HG03565 (cell line): ENCODE measurements around the gene AIFM3.
"Not testable (repeated sequence)": the region's sequence is repeated elsewhere in the genome, so short reads cannot be mapped to it uniquely, and the experiment has no call there.

ENCODE experiments used
- ATAC-seq: cut with Tn5 transposase; IDR thresholded peaks from one replicate; pipeline ENCODE4 v1.9.1; 2021; ENCODE audit warnings: mild to moderate bottlenecking, moderate library complexity; ENCODE audit not compliant: unreplicated experiment

The AIFM3 gene, protein sequence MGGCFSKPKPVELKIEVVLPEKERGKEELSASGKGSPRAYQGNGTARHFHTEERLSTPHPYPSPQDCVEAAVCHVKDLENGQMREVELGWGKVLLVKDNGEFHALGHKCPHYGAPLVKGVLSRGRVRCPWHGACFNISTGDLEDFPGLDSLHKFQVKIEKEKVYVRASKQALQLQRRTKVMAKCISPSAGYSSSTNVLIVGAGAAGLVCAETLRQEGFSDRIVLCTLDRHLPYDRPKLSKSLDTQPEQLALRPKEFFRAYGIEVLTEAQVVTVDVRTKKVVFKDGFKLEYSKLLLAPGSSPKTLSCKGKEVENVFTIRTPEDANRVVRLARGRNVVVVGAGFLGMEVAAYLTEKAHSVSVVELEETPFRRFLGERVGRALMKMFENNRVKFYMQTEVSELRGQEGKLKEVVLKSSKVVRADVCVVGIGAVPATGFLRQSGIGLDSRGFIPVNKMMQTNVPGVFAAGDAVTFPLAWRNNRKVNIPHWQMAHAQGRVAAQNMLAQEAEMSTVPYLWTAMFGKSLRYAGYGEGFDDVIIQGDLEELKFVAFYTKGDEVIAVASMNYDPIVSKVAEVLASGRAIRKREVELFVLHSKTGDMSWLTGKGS

DNA sequence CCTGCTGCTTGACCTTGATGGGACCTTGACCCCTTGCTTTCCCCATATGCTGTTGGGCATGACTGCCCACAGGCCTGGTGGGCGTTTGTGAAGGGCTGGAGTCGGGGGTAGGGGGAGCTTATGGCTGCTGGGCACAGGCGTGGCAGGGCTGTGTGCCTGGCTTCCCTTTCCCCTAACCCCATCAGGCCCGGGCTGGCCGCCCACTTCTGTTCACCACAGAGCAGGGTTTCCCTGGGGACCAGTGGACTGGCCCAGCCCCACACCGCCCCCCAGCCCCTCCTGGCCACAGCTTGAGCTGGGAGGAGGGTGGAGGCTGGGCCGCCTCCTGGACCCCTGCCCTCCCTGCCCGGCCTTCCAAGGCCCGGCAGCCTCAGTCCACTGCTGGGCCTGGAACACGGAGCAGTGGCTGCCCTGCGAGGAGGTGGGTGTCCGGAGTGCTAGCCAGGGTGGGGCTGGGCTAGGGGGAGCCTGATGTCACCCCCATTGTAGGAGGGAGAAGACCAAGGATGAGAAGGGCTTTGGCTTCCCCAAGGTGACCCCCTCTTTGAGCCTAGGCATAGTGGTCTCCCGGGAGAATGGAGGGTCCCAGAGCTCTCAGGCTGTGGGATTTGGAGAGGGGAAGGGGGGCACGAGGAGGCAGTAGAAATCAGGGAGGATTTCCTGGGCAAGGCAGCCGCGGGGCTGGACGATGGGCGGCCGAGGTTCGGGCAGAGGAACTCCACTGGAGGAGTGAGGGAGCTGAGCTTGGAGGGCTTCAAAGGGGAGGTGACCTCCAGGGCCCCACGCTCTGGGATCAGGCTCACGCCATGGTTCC, at the start of gene AIFM3:
Gene AIFM3, plus strand, starts transcription at position 373 of the 814 bp plus-strand sequence. CDS start 690 bp downstream, outside the sequence.
- ATAC-seq, result no peak

DNA sequence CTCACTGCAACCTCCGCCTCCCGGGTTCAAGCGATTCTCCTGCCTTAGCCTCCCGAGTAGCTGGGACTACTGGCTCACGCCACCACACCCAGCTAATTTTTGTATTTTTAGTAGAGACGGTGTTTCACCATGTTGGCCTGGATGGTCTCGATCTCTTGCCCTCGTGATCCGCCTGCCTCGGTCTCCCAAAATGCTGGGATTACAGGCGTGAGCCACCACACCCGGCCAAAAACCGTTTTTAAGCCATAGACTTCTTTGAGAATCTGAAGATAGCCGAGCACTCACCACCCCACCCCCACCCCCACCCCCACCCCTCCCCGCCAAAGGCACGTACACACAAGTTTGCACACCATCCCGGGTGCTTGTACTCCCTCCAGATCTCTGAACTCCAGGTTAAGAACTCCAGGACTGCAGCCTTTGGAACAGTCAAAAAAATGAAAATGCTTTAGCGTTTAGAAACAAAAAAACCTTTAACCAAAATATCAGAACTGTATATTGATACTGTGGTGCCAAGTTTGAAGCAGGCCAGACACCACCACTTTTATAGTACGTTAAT, 48.3 kb upstream of the AIFM3 start:
- ATAC-seq, result no peak

DNA sequence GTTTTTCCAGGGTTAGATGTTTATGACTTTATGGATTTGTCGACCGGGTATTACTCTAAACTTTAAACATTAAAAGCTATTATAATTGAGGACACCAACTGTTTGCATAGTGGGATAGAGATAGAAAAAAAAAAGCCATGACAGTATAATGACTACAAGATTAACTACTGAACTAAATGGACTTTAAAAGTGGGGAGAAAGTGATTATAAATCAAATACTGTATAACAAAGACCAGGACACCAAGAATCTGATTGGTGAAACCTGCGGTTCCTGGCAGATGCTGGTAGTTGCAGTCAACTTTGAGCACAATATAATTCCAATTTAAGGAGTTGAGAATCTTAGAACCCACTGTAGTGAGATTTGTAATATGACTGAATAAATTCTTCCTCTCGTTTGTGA, 47.3 kb upstream of the AIFM3 start:
- no peak for ATAC-seq

DNA sequence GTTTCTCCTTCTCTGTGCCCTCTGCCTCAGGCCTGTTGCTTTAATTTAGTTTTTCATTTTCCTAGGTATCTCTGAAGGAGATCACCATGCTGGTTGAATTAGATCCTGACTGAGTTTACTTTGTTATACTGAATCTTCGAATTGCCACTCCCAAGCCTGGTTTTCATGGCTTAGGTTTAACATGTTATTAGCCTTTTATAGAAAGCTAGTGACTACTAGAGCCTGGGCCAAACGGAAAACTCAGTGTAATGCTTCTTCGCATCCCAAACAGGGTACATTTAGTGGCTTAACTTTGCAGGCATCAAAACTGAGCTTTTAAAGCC, 46.2 kb upstream of the AIFM3 start:
- ATAC-seq, result no peak

DNA sequence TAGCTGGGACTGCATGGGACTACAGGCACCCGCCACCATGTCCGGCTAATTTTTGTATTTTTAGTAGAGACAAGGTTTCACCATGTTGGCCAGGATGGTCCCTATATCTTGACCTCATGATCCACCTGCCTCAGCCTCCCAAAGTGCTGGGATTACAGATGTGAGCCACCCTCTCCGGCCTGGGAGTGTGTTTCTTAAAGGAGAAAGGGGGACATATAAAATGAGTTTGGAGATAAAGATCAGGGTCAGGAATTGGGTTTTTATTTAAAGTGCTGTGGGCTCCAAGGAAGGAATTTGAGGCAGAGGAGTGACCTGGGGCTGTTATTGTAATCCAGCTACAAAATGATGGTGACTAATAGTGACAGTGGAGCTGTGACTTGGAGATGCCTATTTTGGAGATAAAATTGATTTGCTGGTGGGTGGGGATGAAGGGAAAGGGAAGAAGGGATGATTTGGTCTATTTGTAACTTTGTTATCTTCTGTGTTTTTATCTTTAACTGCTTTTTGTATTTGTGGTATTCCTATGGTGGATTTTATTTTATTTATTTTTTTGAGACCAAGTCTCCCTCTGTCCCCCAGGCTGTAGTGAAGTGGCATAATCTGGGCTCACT, 44.8 kb upstream of the AIFM3 start:
- ATAC-seq, result no peak

DNA sequence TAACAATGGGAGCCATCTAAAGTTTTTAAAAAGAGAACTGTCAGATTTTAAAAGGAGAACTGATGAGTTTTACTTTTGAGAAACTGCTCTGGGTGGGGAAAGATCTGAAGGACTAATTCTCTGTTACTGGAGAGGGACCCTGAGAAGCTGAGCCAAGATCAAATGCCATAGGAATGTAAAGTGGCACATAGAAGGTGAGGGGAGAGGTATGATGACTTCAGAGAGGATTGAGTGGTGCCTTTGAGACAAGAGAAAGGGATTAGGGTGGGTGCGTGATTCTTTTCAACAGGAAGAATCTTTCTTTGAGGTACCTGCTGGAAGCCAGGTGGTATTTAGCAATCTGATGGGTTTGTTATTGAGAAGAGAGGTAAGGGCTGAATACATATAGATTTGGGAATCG, 40.8 kb upstream of the AIFM3 start:
- ATAC-seq, result no peak

DNA sequence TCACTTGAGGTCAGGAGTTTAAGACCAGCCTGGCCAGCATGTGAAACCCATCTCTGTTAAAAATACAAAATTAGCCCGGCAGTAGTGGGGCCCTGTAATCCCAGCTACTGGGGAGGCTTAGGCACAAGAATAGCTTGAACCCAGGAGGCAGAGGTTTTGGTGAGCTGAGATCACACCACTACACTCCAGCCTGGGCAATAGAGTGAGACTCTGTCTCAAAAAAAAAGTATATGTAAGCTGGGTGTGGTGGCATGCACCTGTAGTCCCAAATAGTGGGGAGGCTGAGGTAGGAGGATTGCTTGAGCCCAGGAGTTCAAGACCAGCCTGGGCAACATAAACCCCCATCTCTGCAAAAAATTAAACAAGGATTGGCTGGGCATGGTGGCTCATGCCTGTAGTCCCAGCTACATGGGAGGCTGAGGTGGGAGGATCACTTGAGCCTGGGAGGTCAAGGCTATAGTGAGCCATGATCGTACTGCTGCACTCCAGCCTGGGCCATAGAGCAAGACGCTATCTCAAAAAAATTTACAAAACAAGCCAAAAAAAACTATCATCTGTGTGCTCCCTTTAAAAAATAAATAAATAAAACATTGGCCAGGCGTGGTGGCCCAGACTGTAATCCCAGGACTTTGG, 39.0 kb upstream of the AIFM3 start:
- ATAC-seq, result no peak

DNA sequence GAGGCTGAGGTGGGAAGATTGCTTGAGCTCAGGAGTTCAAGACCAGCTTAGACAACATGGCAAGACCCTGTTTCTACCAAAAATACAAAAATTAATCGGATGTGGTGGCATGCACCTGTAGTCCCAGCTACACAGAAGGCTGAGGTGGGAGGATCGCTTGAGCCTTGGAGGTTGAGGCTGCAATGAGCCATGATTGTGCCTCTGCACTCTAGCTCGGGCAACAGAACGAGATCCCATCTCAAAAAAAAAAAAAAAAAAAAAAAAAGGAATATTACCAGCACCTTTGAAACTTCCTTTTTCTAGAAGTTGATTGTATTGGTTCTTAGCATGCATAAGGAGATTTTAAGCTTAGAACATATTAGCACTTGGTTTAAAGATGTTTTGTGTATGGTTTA, 38.5 kb upstream of the AIFM3 start:
- no peak for ATAC-seq

DNA sequence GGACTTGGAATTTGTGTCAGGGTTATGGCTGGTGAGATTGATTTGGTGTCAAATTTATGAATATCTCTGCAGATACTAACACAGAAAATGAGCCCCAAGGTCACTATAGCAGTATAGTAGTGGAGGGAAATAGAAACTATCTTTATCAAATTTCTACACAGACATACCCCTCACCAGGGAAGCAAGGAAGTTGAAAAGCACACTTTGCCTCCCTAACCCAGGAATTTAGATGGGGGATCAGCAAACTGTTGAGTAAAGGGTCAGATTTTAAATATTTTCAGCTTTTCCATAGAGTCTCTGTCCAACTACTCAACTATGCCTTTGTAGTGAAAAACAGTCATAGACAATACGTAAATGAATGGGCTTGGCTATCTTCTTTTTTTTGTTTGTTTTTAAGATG, 37.1 kb upstream of the AIFM3 start:
- ATAC-seq, result no peak

DNA sequence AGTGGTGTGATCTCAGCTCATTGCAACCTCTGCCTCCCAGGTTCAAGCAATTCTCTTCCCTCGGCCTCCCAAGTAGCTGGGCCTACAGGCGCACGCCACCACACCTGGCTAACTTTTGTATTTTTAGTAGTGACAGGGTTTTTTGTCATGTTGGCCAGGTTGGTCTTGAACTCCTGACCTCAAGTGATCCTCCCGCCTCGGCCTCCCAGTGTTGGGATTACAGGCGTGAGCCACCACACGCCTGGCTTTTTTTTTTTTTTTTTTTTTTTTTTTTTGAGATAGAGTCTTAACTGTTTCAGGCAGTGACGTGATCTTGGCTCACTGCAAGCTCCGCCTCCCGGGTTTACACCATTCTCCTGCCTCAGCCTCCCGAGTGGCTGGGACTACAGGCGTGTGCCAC, 36.6 kb upstream of the AIFM3 start:
- not testable (repeated sequence) for ATAC-seq

DNA sequence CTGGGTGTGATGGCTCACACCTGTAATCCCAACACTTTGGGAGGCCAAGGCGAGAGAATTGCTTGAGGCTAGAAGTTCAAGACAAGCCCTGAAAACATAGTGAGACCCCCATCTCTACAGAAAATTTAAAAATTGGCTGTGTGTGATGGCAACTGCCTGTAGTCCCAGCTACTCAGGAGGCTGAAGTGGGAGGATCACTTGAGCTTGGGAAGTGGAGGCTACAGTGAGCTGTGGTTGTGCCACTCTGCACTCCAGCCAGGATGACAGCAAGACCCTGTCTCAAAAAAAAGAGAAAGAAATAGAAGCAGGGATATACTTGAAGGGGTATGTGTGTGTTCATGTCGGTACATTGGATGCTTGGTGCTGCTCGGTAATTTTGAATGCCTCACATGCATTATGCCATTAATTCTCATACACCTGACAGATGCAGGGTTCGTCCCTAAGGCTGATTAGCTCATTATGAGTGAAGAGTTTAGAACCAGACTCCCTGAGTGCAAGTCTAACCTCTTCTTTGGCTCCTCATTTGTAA, 35.9 kb upstream of the AIFM3 start:
- ATAC-seq, result no peak

DNA sequence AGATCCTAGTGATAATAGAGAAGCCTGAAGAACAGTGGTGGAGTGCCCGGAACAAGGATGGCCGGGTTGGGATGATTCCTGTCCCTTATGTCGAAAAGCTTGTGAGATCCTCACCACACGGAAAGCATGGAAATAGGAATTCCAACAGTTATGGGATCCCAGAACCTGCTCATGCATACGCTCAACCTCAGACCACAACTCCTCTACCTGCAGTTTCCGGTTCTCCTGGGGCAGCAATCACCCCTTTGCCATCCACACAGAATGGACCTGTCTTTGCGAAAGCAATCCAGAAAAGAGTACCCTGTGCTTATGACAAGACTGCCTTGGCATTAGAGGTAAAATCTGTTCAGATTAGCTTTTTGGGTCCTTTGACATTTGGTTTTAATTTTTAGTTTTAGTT, 33.1 kb upstream of the AIFM3 start:
- ATAC-seq, result no peak

DNA sequence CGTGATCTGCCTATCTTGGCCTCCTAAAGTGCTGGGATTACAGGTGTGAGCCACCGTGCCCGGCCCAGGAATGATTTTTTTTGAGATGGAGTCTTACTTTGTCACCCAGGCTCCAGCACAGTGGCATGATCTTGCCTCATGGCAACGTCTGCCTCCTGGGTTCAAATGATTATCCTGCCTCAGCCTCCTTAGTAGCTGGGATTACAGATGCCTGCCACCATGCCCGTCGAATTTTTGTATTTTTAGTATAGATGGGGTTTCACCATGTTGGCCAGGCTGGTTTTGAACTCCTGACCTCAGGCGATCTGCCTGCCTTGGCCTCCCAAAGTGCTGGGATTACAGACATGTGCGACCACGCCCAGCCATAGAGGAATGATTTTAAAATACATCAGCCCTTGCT, 32.0 kb upstream of the AIFM3 start:
- not testable (repeated sequence) for ATAC-seq

DNA sequence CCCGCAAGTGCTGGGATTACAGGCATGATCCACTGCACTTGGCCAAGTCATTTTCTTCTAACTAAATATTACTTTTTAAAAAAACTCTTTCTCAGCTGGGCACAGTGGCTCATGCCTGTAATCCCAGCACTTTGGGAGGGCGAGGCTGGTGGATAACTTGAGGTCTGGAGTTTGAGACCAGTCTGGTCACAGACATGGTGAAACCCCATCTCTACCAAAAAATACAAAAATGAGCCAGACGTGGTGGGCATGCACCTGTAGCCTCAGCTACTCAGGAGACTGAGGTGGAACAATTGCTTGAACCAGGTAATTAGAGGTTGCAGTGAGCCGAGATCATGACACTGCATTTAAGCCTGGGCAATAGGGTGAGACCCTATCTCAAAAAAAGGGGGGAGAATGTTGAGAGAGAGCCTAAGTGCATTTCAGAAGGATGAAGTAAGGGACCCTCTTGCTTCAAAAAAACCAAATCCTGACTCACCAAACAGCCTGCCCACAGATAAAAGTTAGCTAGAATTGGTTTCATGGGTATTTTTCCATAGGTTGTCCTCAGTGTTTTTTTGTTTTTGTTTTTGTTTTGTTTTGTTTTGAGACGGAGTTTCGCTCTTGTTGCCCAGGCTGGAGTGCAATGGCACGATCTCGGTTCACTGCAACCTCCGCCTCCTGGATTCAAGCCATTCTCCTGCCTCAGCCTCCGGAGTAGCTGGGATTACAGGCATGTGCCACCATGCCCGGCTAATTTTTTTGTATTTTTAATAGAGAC, 31.1 kb upstream of the AIFM3 start:
- ATAC-seq, result not testable (repeated sequence)

DNA sequence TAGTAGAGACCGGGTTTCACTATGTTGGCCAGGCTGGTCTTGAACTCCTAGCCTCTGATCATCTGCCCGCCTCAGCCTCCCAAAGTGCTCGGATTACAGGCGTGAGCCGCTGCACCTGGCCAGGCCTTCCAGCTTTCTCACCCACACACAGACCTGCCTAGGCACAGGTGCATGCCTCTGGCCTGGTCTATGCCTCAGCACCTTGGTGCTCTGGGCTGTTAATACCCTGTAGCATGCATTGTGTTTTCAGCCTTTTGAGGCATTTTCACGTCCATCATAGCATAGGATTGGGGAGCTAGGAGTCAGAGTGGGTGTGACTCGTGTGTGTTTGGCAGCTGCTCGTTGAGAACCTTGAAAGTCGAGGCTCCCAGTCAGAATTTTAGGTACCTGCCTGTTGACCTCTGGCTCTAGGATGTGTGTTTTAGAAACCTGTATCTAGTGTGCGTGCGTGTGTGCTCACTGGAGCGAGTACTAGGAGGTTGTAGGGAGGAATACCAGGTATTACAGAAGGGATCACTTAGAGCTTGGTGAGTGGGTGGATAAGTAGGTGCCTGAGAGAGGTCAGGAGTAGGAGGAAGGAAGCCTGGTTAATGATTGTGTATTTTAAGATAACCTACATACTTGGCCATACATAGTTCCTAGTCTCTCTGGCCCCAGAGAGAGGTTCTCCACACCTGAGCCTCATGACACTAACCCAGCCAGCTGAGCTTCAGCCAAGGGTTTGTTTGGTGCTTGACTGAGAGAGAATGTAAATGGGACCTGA, 29.8 kb upstream of the AIFM3 start:
- ATAC-seq, result no peak

DNA sequence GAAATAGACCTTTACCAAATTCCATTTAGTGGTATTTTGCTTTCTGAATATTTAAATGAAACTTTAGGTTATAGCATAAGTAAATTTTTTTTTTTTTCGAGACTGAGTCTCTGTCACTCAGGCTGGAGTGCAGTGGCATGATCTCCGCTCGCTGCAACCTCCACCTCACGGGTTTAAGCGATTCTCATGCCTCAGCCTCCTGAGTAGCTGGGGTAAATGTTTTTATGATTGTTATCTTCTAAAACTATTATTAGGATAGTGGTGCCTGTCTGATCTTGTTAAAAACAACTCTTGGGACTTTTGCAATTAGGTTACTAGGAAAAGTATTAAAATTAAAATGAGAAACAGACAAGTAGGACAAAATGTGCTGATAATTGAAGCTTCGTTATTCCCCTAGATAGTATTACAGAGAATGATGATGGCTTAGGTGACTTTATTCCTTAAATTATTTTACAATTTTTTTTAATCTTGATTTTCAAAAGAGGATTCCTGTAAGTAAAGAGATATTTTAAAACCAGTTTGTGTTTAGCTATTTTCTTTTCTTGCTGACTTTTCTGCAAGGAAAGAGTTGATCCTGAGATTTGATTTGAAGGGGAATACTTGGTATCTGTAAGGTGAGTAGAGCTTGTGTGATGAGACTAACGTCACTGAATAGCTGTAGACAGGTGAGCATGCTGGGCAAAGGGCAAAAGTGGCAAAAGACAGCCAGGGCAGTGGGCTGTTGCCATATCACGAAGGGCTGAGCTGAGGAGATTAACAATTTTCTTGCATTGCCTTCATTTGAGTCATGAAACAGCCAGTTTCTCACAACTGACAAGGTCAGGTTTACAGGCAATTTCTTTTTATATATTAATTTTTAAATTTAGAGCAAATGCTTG, 29.0 kb upstream of the AIFM3 start:
- no peak for ATAC-seq

DNA sequence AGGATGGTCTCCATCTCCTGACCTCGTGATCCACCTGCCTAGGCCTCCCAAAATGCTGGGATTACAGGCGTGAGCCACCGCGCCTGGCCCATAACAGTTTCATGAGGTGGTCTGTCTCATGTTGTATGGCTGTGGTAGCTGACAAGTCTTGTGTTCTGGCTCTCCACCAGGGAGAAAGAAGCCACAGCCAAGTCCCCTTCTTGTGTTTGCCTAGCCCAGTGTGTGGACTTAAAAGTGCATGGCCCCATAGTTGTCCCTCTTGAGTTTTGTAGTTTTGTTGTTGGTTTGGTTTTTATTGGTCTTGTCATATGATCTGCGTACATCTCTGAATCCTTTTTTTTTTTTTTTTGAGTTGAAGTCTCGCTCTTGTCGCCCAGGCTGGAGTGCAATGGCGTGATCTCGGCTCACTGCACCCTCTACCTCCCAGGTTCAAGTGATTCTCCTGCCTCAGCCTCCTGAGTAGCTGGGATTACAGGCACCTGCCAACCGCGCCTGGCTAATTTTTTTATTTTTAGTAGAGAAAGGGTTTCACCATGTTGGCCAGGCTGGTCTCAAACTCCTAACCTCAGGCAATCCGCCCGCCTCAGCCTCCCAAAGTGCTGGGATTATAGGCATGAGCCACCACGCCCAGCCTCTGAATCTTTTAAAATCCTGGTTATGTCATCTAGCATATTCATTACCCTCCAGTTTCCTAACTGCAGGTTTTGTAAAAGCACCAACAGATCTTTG, 27.4 kb upstream of the AIFM3 start:
- ATAC-seq, result not testable (repeated sequence)
